Natural killer cell (primary cell): ENCODE results near the gene KMT2B. TPM values are rescaled to one million over a fixed set of nuclear protein-coding genes. Genes with fewer than 3 reads are reported as not detected.

Source experiments
- ATAC-seq, 3 donors: fragments of 150-1000 bp in 2 of 3; fragments of 200-7000 bp in 1 of 3; cut with Tn5 transposase; 1 replicate in 1 of 3; 2 replicates in 2 of 3; pipeline ENCODE4 v1.10.0; 2021; ENCODE audit warnings: mild to moderate bottlenecking in 2 of 3, moderate library complexity in 2 of 3
- DNase-seq, 2 donors: peaks; one replicate each; pipeline versions ENCODE4 v3.0.0 to v3.0.0-alpha.2; 2013 to 2021; ENCODE audit warnings: mixed read lengths in 1 of 2
- H3K27ac ChIP-seq: one replicate; pipeline ENCODE4 v1.5.1; 2013; ENCODE audit warnings: mild to moderate bottlenecking, low read length
- H3K27me3 ChIP-seq: one replicate; pipeline ENCODE4 v1.6.1; 2013; ENCODE audit warnings: low read length; ENCODE audit not compliant: control insufficient read depth, insufficient read depth
- H3K36me3 ChIP-seq: one replicate; pipeline ENCODE4 v1.6.1; 2013; ENCODE audit warnings: low read length; ENCODE audit not compliant: control insufficient read depth, insufficient read depth
- H3K4me1 ChIP-seq: one replicate; pipeline ENCODE4 v1.6.1; 2013; ENCODE audit warnings: low read length; ENCODE audit not compliant: control insufficient read depth, insufficient read depth
- H3K4me3 ChIP-seq: one replicate; pipeline ENCODE4 v1.5.1; 2013; ENCODE audit warnings: low read length
- H3K9me3 ChIP-seq: one replicate; pipeline ENCODE4 v1.6.1; 2013; ENCODE audit warnings: low read length; ENCODE audit not compliant: control insufficient read depth, insufficient read depth
- H3K27ac Mint-ChIP-seq, 2 donors: one replicate each; pipeline ENCODE4 v1.8.0; 2022; ENCODE audit warnings: mild to moderate bottlenecking in 2 of 2, mixed read lengths in 2 of 2, moderate library complexity in 1 of 2
- H3K27me3 Mint-ChIP-seq, 2 donors: one replicate each; pipeline ENCODE4 v1.8.0; 2022; ENCODE audit warnings: low read depth in 2 of 2, mixed read lengths in 2 of 2
- H3K36me3 Mint-ChIP-seq: one replicate; pipeline ENCODE4 v1.8.0; 2022; ENCODE audit warnings: mixed read lengths
- H3K4me1 Mint-ChIP-seq, 2 donors: one replicate each; pipeline ENCODE4 v1.8.0; 2022; ENCODE audit warnings: mixed read lengths in 2 of 2
- H3K4me3 Mint-ChIP-seq: one replicate; pipeline ENCODE4 v1.8.0; 2022; ENCODE audit warnings: mild to moderate bottlenecking, moderate library complexity, mixed read lengths
- H3K9me3 Mint-ChIP-seq, 2 donors: one replicate each; pipeline ENCODE4 v1.8.0; 2022; ENCODE audit warnings: mixed read lengths in 2 of 2
- WGBS: methylation state at CpG from one replicate; pipeline ENCODE4 v1.1.7; 2013; ENCODE audit warnings: missing lambda C conversion rate; ENCODE audit not compliant: insufficient coverage; 5-methylcytosine and 5-hydroxymethylcytosine counted together
- intact Hi-C: fragments of 100-400 bp; cut with micrococcal nuclease; formaldehyde crosslinking; loops from one replicate; pipeline ENCODE4 v1.14.2; 2022
- total RNA-seq, 4 donors: library from RNA; stranded (reverse); fragments of 120-200 nt in 1 of 4; gene quantifications; one replicate each; pipeline versions ENCODE4 v1.2.3 to v1.2.4, GENCODE V29; 2013 to 2022
- TF ChIP-seq, protein P1 (sequence below): fragments of 200-600 bp; IDR thresholded peaks from one replicate; pipeline ENCODE4 v1.8.0; 2022; ENCODE audit warnings: antibody characterized with exemption

Gene KMT2B
- total RNA-seq, 3 donors from 2014 or later (not counting 1 experiment from before 2014, with no cell fraction given): 60.8 to 70.9 (median 70.7) TPM

GRCh38 chr19:35787227-35787799 lies 69.5 kb downstream of the KMT2B start:
- Mint-ChIP-seq H3K9me3 (no peaks in the 10 kb centered on the region), H3K4me1 (peaks cover 7 to 10% of the 10 kb centered on the region in 2 donors), H3K36me3 (no peaks in the 10 kb centered on the region), H3K4me3 (no peak overlapping the region), H3K27me3 (no peaks in the 10 kb centered on the region), H3K27ac (no peak overlapping the region)
- no peak for DNase-seq
- H3K27ac ChIP-seq: no peak overlapping the region
- H3K27me3 ChIP-seq: no peaks in the 10 kb centered on the region
- intact Hi-C loops: no loop called here
- H3K4me1 ChIP-seq: no peaks in the 10 kb centered on the region
- H3K36me3 ChIP-seq: peaks cover 4% of the 10 kb centered on the region
- no peak for ATAC-seq
- TF ChIP-seq, protein P1, sequence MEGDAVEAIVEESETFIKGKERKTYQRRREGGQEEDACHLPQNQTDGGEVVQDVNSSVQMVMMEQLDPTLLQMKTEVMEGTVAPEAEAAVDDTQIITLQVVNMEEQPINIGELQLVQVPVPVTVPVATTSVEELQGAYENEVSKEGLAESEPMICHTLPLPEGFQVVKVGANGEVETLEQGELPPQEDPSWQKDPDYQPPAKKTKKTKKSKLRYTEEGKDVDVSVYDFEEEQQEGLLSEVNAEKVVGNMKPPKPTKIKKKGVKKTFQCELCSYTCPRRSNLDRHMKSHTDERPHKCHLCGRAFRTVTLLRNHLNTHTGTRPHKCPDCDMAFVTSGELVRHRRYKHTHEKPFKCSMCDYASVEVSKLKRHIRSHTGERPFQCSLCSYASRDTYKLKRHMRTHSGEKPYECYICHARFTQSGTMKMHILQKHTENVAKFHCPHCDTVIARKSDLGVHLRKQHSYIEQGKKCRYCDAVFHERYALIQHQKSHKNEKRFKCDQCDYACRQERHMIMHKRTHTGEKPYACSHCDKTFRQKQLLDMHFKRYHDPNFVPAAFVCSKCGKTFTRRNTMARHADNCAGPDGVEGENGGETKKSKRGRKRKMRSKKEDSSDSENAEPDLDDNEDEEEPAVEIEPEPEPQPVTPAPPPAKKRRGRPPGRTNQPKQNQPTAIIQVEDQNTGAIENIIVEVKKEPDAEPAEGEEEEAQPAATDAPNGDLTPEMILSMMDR: no peak
- WGBS: 95% methylated on average over 15 of the region's 15 CpGs
- no peaks in the 10 kb centered on the region for H3K9me3 ChIP-seq
- no peak overlapping the region for H3K4me3 ChIP-seq

Other genes with a start within 250 kb of the KMT2B start
- gene KRTDAP, start 227.5 kb upstream of the KMT2B start, total RNA-seq: not detected
- gene DMKN, start 204.4 kb upstream of the KMT2B start, total RNA-seq: 10 to 100 TPM; 10.7 to 15.3 (median 11.3) TPM
- gene SBSN, start 189.7 kb upstream of the KMT2B start, total RNA-seq: not detected
- not detected for gene GAPDHS, start 184.5 kb upstream of the KMT2B start, total RNA-seq
- 10 to 100 TPM; 30.6 to 37.9 (median 31.2) TPM for gene TMEM147, start 172.4 kb upstream of the KMT2B start, total RNA-seq
- not detected for gene ATP4A, start 154.3 kb upstream of the KMT2B start, total RNA-seq
- not detected for gene PMIS2, start 131.8 kb upstream of the KMT2B start, total RNA-seq
- 10 to 100 TPM; 17.5 to 26.4 (median 21.6) TPM for gene HAUS5, start 105.3 kb upstream of the KMT2B start, total RNA-seq
- 10 to 100 TPM; 51.6 to 61.7 (median 58.2) TPM for gene RBM42, start 89.0 kb upstream of the KMT2B start, total RNA-seq
- 1 to 10 TPM in 1 of 3 donors, under 1 TPM in 2; 0.48 to 2.0 (median 0.87) TPM for gene ETV2, start 76.3 kb upstream of the KMT2B start, total RNA-seq
- gene COX6B1, start 69.7 kb upstream of the KMT2B start, total RNA-seq: 100 to 1,000 TPM; 213 to 247 (median 215) TPM
- not detected for gene UPK1A, start 51.5 kb upstream of the KMT2B start, total RNA-seq
- 1 to 10 TPM in 1 of 3 donors, under 1 TPM in 2; 0.27 to 1.8 (median 0.35) TPM for gene ZBTB32, start 13.4 kb upstream of the KMT2B start, total RNA-seq
- 10 to 100 TPM; 57.7 to 75.6 (median 69.6) TPM for gene IGFLR1, start 24.4 kb downstream of the KMT2B start, total RNA-seq
- 10 to 100 TPM; 63.7 to 78.2 (median 73.0) TPM for gene U2AF1L4, start 27.4 kb downstream of the KMT2B start, total RNA-seq
- gene PSENEN, start 27.6 kb downstream of the KMT2B start, total RNA-seq: 10 to 100 TPM; 38.5 to 45.0 (median 41.0) TPM
- gene LIN37, start 30.6 kb downstream of the KMT2B start, total RNA-seq: 10 to 100 TPM; 16.7 to 22.1 (median 18.2) TPM
- not detected for gene HSPB6, start 39.0 kb downstream of the KMT2B start, total RNA-seq
- 10 to 100 TPM; 33.1 to 40.2 (median 35.9) TPM for gene PROSER3, start 40.2 kb downstream of the KMT2B start, total RNA-seq
- gene ARHGAP33, start 57.6 kb downstream of the KMT2B start, total RNA-seq: 10 to 100 TPM; 34.4 to 39.3 (median 37.5) TPM
- gene PRODH2, start 94.8 kb downstream of the KMT2B start, total RNA-seq: not detected
- under 1 TPM in 1 of 3 donors, not detected in 2; 0.93 TPM for gene NPHS1, start 134.5 kb downstream of the KMT2B start, total RNA-seq
- under 1 TPM in 1 of 3 donors, not detected in 2; 0.27 TPM for gene KIRREL2, start 138.9 kb downstream of the KMT2B start, total RNA-seq
- not detected for gene APLP1, start 150.6 kb downstream of the KMT2B start, total RNA-seq
- gene NFKBID, start 182.5 kb downstream of the KMT2B start, total RNA-seq: 100 to 1,000 TPM in 2 of 3 donors, 10 to 100 TPM in 1; 90.1 to 220 (median 101) TPM
- 100 to 1,000 TPM; 281 to 307 (median 296) TPM for gene HCST, start 184.5 kb downstream of the KMT2B start, total RNA-seq
- gene TYROBP, start 190.3 kb downstream of the KMT2B start, total RNA-seq: 100 to 1,000 TPM; 439 to 494 (median 469) TPM
- 1 to 10 TPM; 2.6 to 9.3 (median 3.2) TPM for gene LRFN3, start 218.4 kb downstream of the KMT2B start, total RNA-seq